Neural progenitor cell (in vitro differentiated cells): Measurements from ENCODE around the gene SIPA1L3.

Experiments
- EZH2 ChIP-seq: fragments of 200-600 bp; sonication (generic); IDR thresholded peaks from 2 replicates; pipeline ENCODE4 v1.6.1; 2017; ENCODE audit warnings: antibody characterized with exemption, mild to moderate bottlenecking, moderate library complexity
- EZH2phosphoT487 ChIP-seq: fragments of 200-600 bp; sonication (generic); IDR thresholded peaks from 2 replicates; pipeline ENCODE4 v1.6.1; 2017; ENCODE audit warnings: antibody characterized with exemption
- TF ChIP-seq, protein P1 (sequence below): fragments of 200-600 bp; sonication (generic); IDR thresholded peaks from 2 replicates; pipeline ENCODE4 v1.5.1; 2017; ENCODE audit warnings: antibody characterized with exemption, mild to moderate bottlenecking

DNA sequence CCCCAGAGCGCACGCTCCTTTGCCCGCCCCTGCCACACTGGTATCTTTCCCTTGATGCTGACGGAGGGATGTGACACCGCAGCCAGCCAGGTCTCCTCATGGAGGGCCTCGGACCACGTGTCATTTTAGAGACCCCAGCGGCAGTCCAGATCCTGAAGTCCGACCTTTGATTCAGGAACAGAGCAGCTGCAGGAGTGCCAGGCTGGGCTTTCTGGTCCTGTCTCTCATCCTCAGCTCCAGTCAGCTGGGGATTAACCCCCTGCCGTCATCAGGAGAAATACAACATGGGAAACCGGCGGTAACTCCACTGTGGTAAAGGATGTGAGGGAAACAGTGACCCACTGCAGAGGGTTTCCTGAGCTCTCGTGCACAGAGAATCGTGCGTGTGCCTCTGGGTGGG, 140.6 kb downstream of the SIPA1L3 start:
- TF ChIP-seq EZH2, result no peak
- TF ChIP-seq, protein P1, sequence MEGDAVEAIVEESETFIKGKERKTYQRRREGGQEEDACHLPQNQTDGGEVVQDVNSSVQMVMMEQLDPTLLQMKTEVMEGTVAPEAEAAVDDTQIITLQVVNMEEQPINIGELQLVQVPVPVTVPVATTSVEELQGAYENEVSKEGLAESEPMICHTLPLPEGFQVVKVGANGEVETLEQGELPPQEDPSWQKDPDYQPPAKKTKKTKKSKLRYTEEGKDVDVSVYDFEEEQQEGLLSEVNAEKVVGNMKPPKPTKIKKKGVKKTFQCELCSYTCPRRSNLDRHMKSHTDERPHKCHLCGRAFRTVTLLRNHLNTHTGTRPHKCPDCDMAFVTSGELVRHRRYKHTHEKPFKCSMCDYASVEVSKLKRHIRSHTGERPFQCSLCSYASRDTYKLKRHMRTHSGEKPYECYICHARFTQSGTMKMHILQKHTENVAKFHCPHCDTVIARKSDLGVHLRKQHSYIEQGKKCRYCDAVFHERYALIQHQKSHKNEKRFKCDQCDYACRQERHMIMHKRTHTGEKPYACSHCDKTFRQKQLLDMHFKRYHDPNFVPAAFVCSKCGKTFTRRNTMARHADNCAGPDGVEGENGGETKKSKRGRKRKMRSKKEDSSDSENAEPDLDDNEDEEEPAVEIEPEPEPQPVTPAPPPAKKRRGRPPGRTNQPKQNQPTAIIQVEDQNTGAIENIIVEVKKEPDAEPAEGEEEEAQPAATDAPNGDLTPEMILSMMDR, result no peak
- TF ChIP-seq EZH2phosphoT487, result no peak
